B cell (primary cell): ENCODE data around the gene SETD1A. TPM values are rescaled to one million over a fixed set of nuclear protein-coding genes. Genes with fewer than 3 reads are reported as not detected.

Experiments
- ATAC-seq: fragments of 200-7000 bp; cut with Tn5 transposase; one replicate; pipeline ENCODE4 v1.10.0; 2021; ENCODE audit warnings: low read depth, mild to moderate bottlenecking, moderate number of reproducible peaks, moderate library complexity
- CTCF ChIA-PET: fragments of 350-600 bp; sonication (Branson Sonifier 250); formaldehyde crosslinking; loops from one replicate; lab custom pipeline; 2021; ENCODE audit warnings: antibody characterized with exemption, inconsistent platforms; lab: Charles Lee
- POLR2A ChIA-PET: fragments of 350-600 bp; sonication (Branson Sonifier 250); formaldehyde crosslinking; loops from one replicate; lab custom pipeline; 2021; ENCODE audit warnings: antibody characterized with exemption; lab: Charles Lee
- DNase-seq: peaks from one replicate; pipeline ENCODE4 v3.0.0; 2013
- H2AFZ ChIP-seq: 2 replicates; pipeline ENCODE4 v1.6.1; 2012; ENCODE audit warnings: mild to moderate bottlenecking, low read depth, low read length; ENCODE audit not compliant: insufficient read depth, poor library complexity, severe bottlenecking
- H3K27ac ChIP-seq, 2 donors: 1 replicate in 1 of 2; 2 replicates in 1 of 2; pipeline ENCODE4 v1.5.1; 2012 to 2013; ENCODE audit warnings: low read length in 2 of 2, mild to moderate bottlenecking in 2 of 2, moderate library complexity in 1 of 2
- H3K27me3 ChIP-seq, 4 experiments: fragments of 200-600 bp in 1 of 4; sonication (generic) in 1 of 4; replicated peaks in 1 of 4; 1 replicate in 2 of 4; 2 replicates in 2 of 4; pipeline versions ENCODE4 v1.6.1 to v1.7.0; 2013 to 2016; ENCODE audit warnings: low read length in 3 of 4, mild to moderate bottlenecking in 2 of 4, mixed read lengths in 1 of 4, moderate library complexity in 1 of 4; ENCODE audit not compliant: insufficient read depth in 4 of 4, control insufficient read depth in 3 of 4; ENCODE audit errors: control extremely low read depth in 1 of 4
- H3K36me3 ChIP-seq, 2 experiments: replicated peaks in 1 of 2; 1 replicate in 1 of 2; 2 replicates in 1 of 2; pipeline versions ENCODE4 v1.6.1 to v1.7.1; 2013; ENCODE audit warnings: low read length in 1 of 2; ENCODE audit not compliant: insufficient read depth in 2 of 2, control insufficient read depth in 1 of 2; ENCODE audit errors: control extremely low read depth in 1 of 2, extremely low read depth in 1 of 2
- H3K4me1 ChIP-seq, 2 donors: fragments of 200-600 bp in 1 of 2; sonication (generic) in 1 of 2; 1 replicate in 1 of 2; 2 replicates in 1 of 2; pipeline versions ENCODE4 v1.5.1 to v1.6.1; 2013 to 2017; ENCODE audit warnings: low read length in 2 of 2; ENCODE audit not compliant: control insufficient read depth in 2 of 2, insufficient read depth in 2 of 2
- H3K4me2 ChIP-seq: replicated peaks from 2 replicates; pipeline ENCODE3; 2012; ENCODE audit warnings: mild to moderate bottlenecking, low read depth, low read length; ENCODE audit not compliant: poor library complexity, severe bottlenecking
- H3K4me3 ChIP-seq, 5 experiments: fragments of 200-600 bp in 1 of 5; sonication (generic) in 1 of 5; 1 replicate in 3 of 5; 2 replicates in 2 of 5; pipeline versions ENCODE4 v1.5.1 to v1.7.0; 2011 to 2016; ENCODE audit warnings: low read length in 4 of 5, mild to moderate bottlenecking in 4 of 5, low read depth in 2 of 5, control low read depth in 1 of 5, moderate library complexity in 1 of 5; ENCODE audit not compliant: insufficient read depth in 1 of 5; ENCODE audit errors: control extremely low read depth in 1 of 5, extremely low read depth in 1 of 5
- H3K79me2 ChIP-seq: fragments of 200-600 bp; sonication (generic); one replicate; pipeline ENCODE4 v1.6.0; 2016; ENCODE audit warnings: low read length; ENCODE audit not compliant: control insufficient read depth, insufficient read depth
- H3K9ac ChIP-seq: fragments of 200-600 bp; sonication (generic); 2 replicates; pipeline ENCODE4 v1.6.1; 2017; ENCODE audit warnings: mild to moderate bottlenecking, low read length, moderate library complexity
- H3K9me3 ChIP-seq, 3 donors: one replicate each; pipeline versions ENCODE4 v1.6.1 to v1.7.1; 2013; ENCODE audit warnings: low read length in 2 of 3; ENCODE audit not compliant: control insufficient read depth in 2 of 3, insufficient read depth in 1 of 3; ENCODE audit errors: control extremely low read depth in 1 of 3
- H4K20me1 ChIP-seq: 2 replicates; pipeline ENCODE4 v1.6.0; 2012; ENCODE audit warnings: mild to moderate bottlenecking, low read length; ENCODE audit not compliant: insufficient read depth, control insufficient read depth, poor library complexity, severe bottlenecking
- H3K27ac Mint-ChIP-seq: one replicate; pipeline ENCODE4 v1.8.0; 2021; ENCODE audit warnings: mixed read lengths
- H3K27me3 Mint-ChIP-seq: one replicate; pipeline ENCODE4 v1.8.0; 2021; ENCODE audit warnings: mixed read lengths
- H3K4me1 Mint-ChIP-seq: one replicate; pipeline ENCODE4 v1.8.0; 2021; ENCODE audit warnings: mixed read lengths
- H3K4me3 Mint-ChIP-seq: one replicate; pipeline ENCODE4 v1.8.0; 2021; ENCODE audit warnings: mixed read lengths
- H3K9me3 Mint-ChIP-seq: one replicate; pipeline ENCODE4 v1.8.0; 2022; ENCODE audit warnings: mixed read lengths; ENCODE audit not compliant: insufficient read depth
- CTCF ChIP-seq: fragments of 200-600 bp; IDR thresholded peaks from one replicate; pipeline ENCODE4 v1.8.0; 2022; ENCODE audit warnings: antibody characterized with exemption, mild to moderate bottlenecking
- EZH2 ChIP-seq: IDR thresholded peaks from 2 replicates; pipeline ENCODE4 v1.6.1; 2012; ENCODE audit warnings: borderline replicate concordance, low read depth, mild to moderate bottlenecking, moderate library complexity, low read length; ENCODE audit not compliant: insufficient read depth, poor library complexity, severe bottlenecking
- WGBS: methylation state at CpG from one replicate; pipeline ENCODE4 v1.1.5; 2013; ENCODE audit warnings: missing lambda C conversion rate; ENCODE audit not compliant: insufficient coverage; 5-methylcytosine and 5-hydroxymethylcytosine counted together
- intact Hi-C: fragments of 100-400 bp; cut with micrococcal nuclease; formaldehyde crosslinking; loops from one replicate; pipeline ENCODE4 v1.10.0; 2022
- polyA plus RNA-seq: library from polyadenylated mRNA; depleted of rRNA; stranded (reverse); fragments of >200 nt; gene quantifications from 2 replicates; pipeline ENCODE4 v1.2.3, GENCODE V29; 2012
- total RNA-seq, 2 donors: library from RNA; stranded (reverse); fragments of 120-200 nt in 1 of 2; gene quantifications; 1 replicate in 1 of 2; 2 replicates in 1 of 2; pipeline versions ENCODE4 v1.2.3 to v1.2.4, GENCODE V29; 2013 to 2022

SETD1A gene
- total and polyA plus RNA-seq, 2 donors (not counting 1 experiment from before 2014, with no cell fraction given), result 11.5 to 39.5 TPM

- Histone ChIP-seq H3K9me3 (no peaks in the 10 kb centered on the region), H3K79me2 (no peaks in the 10 kb centered on the region), H2AFZ (no peak overlapping the region), H3K4me3 (no peak overlapping the region), H3K9ac (no peak overlapping the region), H3K4me2 (no peak overlapping the region), H4K20me1 (no peaks in the 10 kb centered on the region), H3K27ac (no peak overlapping the region), H3K27me3 (no peaks in the 10 kb centered on the region), H3K36me3 (no peaks in the 10 kb centered on the region), H3K4me1 (no peaks in the 10 kb centered on the region)
- ATAC-seq (no peak), DNase-seq (no peak)
- Mint-ChIP-seq H3K9me3 (no peaks in the 10 kb centered on the region), H3K27me3 (no peaks in the 10 kb centered on the region), H3K4me3 (no peak overlapping the region), H3K4me1 (peaks cover 3% of the 10 kb centered on the region), H3K27ac (no peak overlapping the region)
- POLR2A ChIA-PET, result interaction anchor here (0.6 kb wide), 1 partner anchor 192 kb away, joined by 4 read pairs; no protein-coding TSS in a partner anchor
- intact Hi-C loops, result no loop called here
- WGBS, result 81% methylated on average over 8 of the region's 18 CpGs
- no peak for TF ChIP-seq EZH2
- no peak for TF ChIP-seq CTCF
- CTCF ChIA-PET, result no interaction called here
Observed at GRCh38 chr16:30910427-30911029, 47.0 kb upstream of the SETD1A start.

- Histone ChIP-seq H3K4me1 (no peaks in the 10 kb centered on the region), H3K36me3 (no peaks in the 10 kb centered on the region), H3K79me2 (no peaks in the 10 kb centered on the region), H3K9me3 (no peaks in the 10 kb centered on the region), H3K4me2 (no peak overlapping the region), H4K20me1 (no peaks in the 10 kb centered on the region), H3K4me3 (no peak overlapping the region), H3K27me3 (no peaks in the 10 kb centered on the region), H3K27ac (no peak overlapping the region), H2AFZ (no peak overlapping the region), H3K9ac (no peak overlapping the region)
- intact Hi-C loops, result no loop called here
- ATAC-seq (no peak), DNase-seq (no peak)
- H3K4me3 Mint-ChIP-seq, result no peak overlapping the region
- no peak for TF ChIP-seq EZH2
- no peak for TF ChIP-seq CTCF
- CTCF ChIA-PET, result no interaction called here
- WGBS, result 98% methylated on average over 6 of the region's 6 CpGs
- H3K9me3 Mint-ChIP-seq, result no peaks in the 10 kb centered on the region
- H3K4me1 Mint-ChIP-seq, result peaks cover 3% of the 10 kb centered on the region
- no peak overlapping the region for H3K27ac Mint-ChIP-seq
- POLR2A ChIA-PET, result no interaction called here
- H3K27me3 Mint-ChIP-seq, result no peaks in the 10 kb centered on the region
Observed at GRCh38 chr16:30912794-30913412, 44.7 kb upstream of the SETD1A start.
